B cell (primary cell): ENCODE data around the gene HYAL1. TPM values are rescaled to one million over a fixed set of nuclear protein-coding genes. Genes with fewer than 3 reads are reported as not detected.
A peak's percentile ranks its signal among the peaks of the same experiment; 100 is the strongest.

Experiments used
- ATAC-seq: fragments of 200-7000 bp; cut with Tn5 transposase; one replicate; pipeline ENCODE4 v1.10.0; 2021; ENCODE audit warnings: low read depth, mild to moderate bottlenecking, moderate number of reproducible peaks, moderate library complexity
- CTCF ChIA-PET: fragments of 350-600 bp; sonication (Branson Sonifier 250); formaldehyde crosslinking; loops from one replicate; lab custom pipeline; 2021; ENCODE audit warnings: antibody characterized with exemption, inconsistent platforms; lab: Charles Lee
- POLR2A ChIA-PET: fragments of 350-600 bp; sonication (Branson Sonifier 250); formaldehyde crosslinking; loops from one replicate; lab custom pipeline; 2021; ENCODE audit warnings: antibody characterized with exemption; lab: Charles Lee
- DNase-seq: peaks from one replicate; pipeline ENCODE4 v3.0.0; 2013
- H2AFZ ChIP-seq: 2 replicates; pipeline ENCODE4 v1.6.1; 2012; ENCODE audit warnings: mild to moderate bottlenecking, low read depth, low read length; ENCODE audit not compliant: insufficient read depth, poor library complexity, severe bottlenecking
- H3K27ac ChIP-seq, 2 donors: 1 replicate in 1 of 2; 2 replicates in 1 of 2; pipeline ENCODE4 v1.5.1; 2012 to 2013; ENCODE audit warnings: low read length in 2 of 2, mild to moderate bottlenecking in 2 of 2, moderate library complexity in 1 of 2
- H3K27me3 ChIP-seq, 4 experiments: fragments of 200-600 bp in 1 of 4; sonication (generic) in 1 of 4; replicated peaks in 1 of 4; 1 replicate in 2 of 4; 2 replicates in 2 of 4; pipeline versions ENCODE4 v1.6.1 to v1.7.0; 2013 to 2016; ENCODE audit warnings: low read length in 3 of 4, mild to moderate bottlenecking in 2 of 4, mixed read lengths in 1 of 4, moderate library complexity in 1 of 4; ENCODE audit not compliant: insufficient read depth in 4 of 4, control insufficient read depth in 3 of 4; ENCODE audit errors: control extremely low read depth in 1 of 4
- H3K36me3 ChIP-seq, 2 experiments: replicated peaks in 1 of 2; 1 replicate in 1 of 2; 2 replicates in 1 of 2; pipeline versions ENCODE4 v1.6.1 to v1.7.1; 2013; ENCODE audit warnings: low read length in 1 of 2; ENCODE audit not compliant: insufficient read depth in 2 of 2, control insufficient read depth in 1 of 2; ENCODE audit errors: control extremely low read depth in 1 of 2, extremely low read depth in 1 of 2
- H3K4me1 ChIP-seq, 2 donors: fragments of 200-600 bp in 1 of 2; sonication (generic) in 1 of 2; 1 replicate in 1 of 2; 2 replicates in 1 of 2; pipeline versions ENCODE4 v1.5.1 to v1.6.1; 2013 to 2017; ENCODE audit warnings: low read length in 2 of 2; ENCODE audit not compliant: control insufficient read depth in 2 of 2, insufficient read depth in 2 of 2
- H3K4me2 ChIP-seq: replicated peaks from 2 replicates; pipeline ENCODE3; 2012; ENCODE audit warnings: mild to moderate bottlenecking, low read depth, low read length; ENCODE audit not compliant: poor library complexity, severe bottlenecking
- H3K4me3 ChIP-seq, 5 experiments: fragments of 200-600 bp in 1 of 5; sonication (generic) in 1 of 5; 1 replicate in 3 of 5; 2 replicates in 2 of 5; pipeline versions ENCODE4 v1.5.1 to v1.7.0; 2011 to 2016; ENCODE audit warnings: low read length in 4 of 5, mild to moderate bottlenecking in 4 of 5, low read depth in 2 of 5, control low read depth in 1 of 5, moderate library complexity in 1 of 5; ENCODE audit not compliant: insufficient read depth in 1 of 5; ENCODE audit errors: control extremely low read depth in 1 of 5, extremely low read depth in 1 of 5
- H3K79me2 ChIP-seq: fragments of 200-600 bp; sonication (generic); one replicate; pipeline ENCODE4 v1.6.0; 2016; ENCODE audit warnings: low read length; ENCODE audit not compliant: control insufficient read depth, insufficient read depth
- H3K9ac ChIP-seq: fragments of 200-600 bp; sonication (generic); 2 replicates; pipeline ENCODE4 v1.6.1; 2017; ENCODE audit warnings: mild to moderate bottlenecking, low read length, moderate library complexity
- H3K9me3 ChIP-seq, 3 donors: one replicate each; pipeline versions ENCODE4 v1.6.1 to v1.7.1; 2013; ENCODE audit warnings: low read length in 2 of 3; ENCODE audit not compliant: control insufficient read depth in 2 of 3, insufficient read depth in 1 of 3; ENCODE audit errors: control extremely low read depth in 1 of 3
- H4K20me1 ChIP-seq: 2 replicates; pipeline ENCODE4 v1.6.0; 2012; ENCODE audit warnings: mild to moderate bottlenecking, low read length; ENCODE audit not compliant: insufficient read depth, control insufficient read depth, poor library complexity, severe bottlenecking
- H3K27ac Mint-ChIP-seq: one replicate; pipeline ENCODE4 v1.8.0; 2021; ENCODE audit warnings: mixed read lengths
- H3K27me3 Mint-ChIP-seq: one replicate; pipeline ENCODE4 v1.8.0; 2021; ENCODE audit warnings: mixed read lengths
- H3K4me1 Mint-ChIP-seq: one replicate; pipeline ENCODE4 v1.8.0; 2021; ENCODE audit warnings: mixed read lengths
- H3K4me3 Mint-ChIP-seq: one replicate; pipeline ENCODE4 v1.8.0; 2021; ENCODE audit warnings: mixed read lengths
- H3K9me3 Mint-ChIP-seq: one replicate; pipeline ENCODE4 v1.8.0; 2022; ENCODE audit warnings: mixed read lengths; ENCODE audit not compliant: insufficient read depth
- CTCF ChIP-seq: fragments of 200-600 bp; IDR thresholded peaks from one replicate; pipeline ENCODE4 v1.8.0; 2022; ENCODE audit warnings: antibody characterized with exemption, mild to moderate bottlenecking
- EZH2 ChIP-seq: IDR thresholded peaks from 2 replicates; pipeline ENCODE4 v1.6.1; 2012; ENCODE audit warnings: borderline replicate concordance, low read depth, mild to moderate bottlenecking, moderate library complexity, low read length; ENCODE audit not compliant: insufficient read depth, poor library complexity, severe bottlenecking
- WGBS: methylation state at CpG from one replicate; pipeline ENCODE4 v1.1.5; 2013; ENCODE audit warnings: missing lambda C conversion rate; ENCODE audit not compliant: insufficient coverage; 5-methylcytosine and 5-hydroxymethylcytosine counted together
- intact Hi-C: fragments of 100-400 bp; cut with micrococcal nuclease; formaldehyde crosslinking; loops from one replicate; pipeline ENCODE4 v1.10.0; 2022
- polyA plus RNA-seq: library from polyadenylated mRNA; depleted of rRNA; stranded (reverse); fragments of >200 nt; gene quantifications from 2 replicates; pipeline ENCODE4 v1.2.3, GENCODE V29; 2012
- total RNA-seq, 2 donors: library from RNA; stranded (reverse); fragments of 120-200 nt in 1 of 2; gene quantifications; 1 replicate in 1 of 2; 2 replicates in 1 of 2; pipeline versions ENCODE4 v1.2.3 to v1.2.4, GENCODE V29; 2013 to 2022

The HYAL1 gene
- total and polyA plus RNA-seq, 2 donors (not counting 1 experiment from before 2014, with no cell fraction given), result 0.12 to 0.30 TPM

DNA sequence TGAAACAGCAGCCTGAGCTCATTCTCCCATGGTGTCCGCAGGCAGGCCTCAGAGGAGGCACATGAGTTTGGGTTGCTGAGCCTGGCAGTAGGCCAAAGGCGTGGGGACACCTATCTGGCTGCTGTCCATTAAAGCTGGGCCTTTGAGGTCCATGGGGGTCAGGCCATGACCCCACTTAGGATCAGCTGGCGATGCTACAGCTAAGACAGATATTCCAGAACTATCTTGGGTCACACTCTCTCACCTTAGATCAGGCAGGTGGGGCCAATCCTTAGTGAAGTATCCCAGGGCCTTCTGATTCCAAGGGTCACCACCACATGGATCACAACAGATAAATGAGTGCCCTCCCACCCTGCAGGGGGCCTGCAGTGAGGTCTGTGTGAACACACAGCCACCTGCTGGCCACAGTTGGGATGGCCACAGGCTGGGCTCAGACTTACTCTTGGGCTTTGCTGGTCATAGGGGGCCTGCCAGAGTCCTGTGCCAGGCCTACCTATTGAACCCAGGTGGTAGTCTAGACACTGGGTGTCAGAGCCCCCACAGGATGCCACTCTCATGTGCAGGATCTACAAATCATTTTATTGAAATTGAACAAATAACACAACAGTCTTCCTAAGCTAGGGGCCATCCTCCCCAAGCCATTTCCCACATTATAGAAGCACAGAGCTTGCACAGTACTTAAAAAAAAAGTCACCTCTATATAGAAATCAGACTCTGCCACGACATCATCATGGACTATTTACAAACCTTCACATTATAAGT lies 21.2 kb upstream of the HYAL1 start:
- WGBS, result 86% methylated on average over 3 of the region's 4 CpGs
- ChIA-PET CTCF (interaction anchor here (0.7 to 3.1 kb wide), 16 partner anchors 10 to 130 kb away, joined by 3 to 28 read pairs (median 5); partner anchors contain the start of genes HYAL3, IFRD2 and NAA80), POLR2A (interaction anchor here (2.9 kb wide), 1 partner anchor 12 kb away, joined by 16 read pairs; no protein-coding TSS in a partner anchor)
- Histone ChIP-seq H2AFZ (no peak overlapping the region), H3K27ac (no peak overlapping the region), H3K36me3 (peaks cover 0 to 22% of the 10 kb centered on the region in 2 experiments), H4K20me1 (peaks cover 11% of the 10 kb centered on the region), H3K79me2 (peaks cover 21% of the 10 kb centered on the region), H3K27me3 (no peaks in the 10 kb centered on the region), H3K4me2 (no peak overlapping the region), H3K9me3 (peaks cover 0 to 3% (median 0%) of the 10 kb centered on the region in 3 donors), H3K9ac (no peak overlapping the region), H3K4me3 (no peak overlapping the region), H3K4me1 (peaks cover 27 to 47% of the 10 kb centered on the region in 2 donors)
- Mint-ChIP-seq H3K27ac (peak overlapping the region; percentile 54), H3K9me3 (no peaks in the 10 kb centered on the region), H3K4me1 (peaks cover 44% of the 10 kb centered on the region), H3K27me3 (no peaks in the 10 kb centered on the region), H3K4me3 (peak overlapping the region; percentile 26)
- intact Hi-C loops, result loop anchor here (1.0 to 5.0 kb wide), 2 partner anchors 50 to 87 kb away; partner anchors contain the start of gene GNAI2
- peak; percentile 70 for DNase-seq
- peak; percentile 26 for ATAC-seq
- TF ChIP-seq EZH2 (no peak), CTCF (peak; percentile 83)
